ENCODE measurements around the gene CTAGE1.
"Not testable (repeated sequence)": the region's sequence is repeated elsewhere in the genome, so short reads cannot be mapped to it uniquely, and the experiment has no call there.

CTAGE1 gene

DNA sequence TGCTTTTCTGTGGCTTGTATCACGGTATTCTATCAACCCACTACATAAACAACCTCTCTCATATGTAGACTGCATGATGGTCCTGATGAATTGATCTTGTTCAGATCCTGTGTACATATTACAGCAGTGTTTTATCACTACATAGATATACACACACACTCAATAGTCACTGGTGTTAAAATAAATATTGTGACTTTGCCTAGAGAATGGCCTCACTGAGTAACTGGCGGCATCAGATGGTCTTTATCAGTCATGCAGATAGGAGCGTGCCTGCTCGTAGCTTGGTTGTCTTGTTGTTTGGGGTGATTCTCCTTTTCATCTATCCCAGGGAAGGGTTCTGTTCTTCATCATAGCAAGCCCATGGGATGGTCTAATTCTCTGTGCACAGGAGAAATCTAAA, 18.4 kb upstream of the CTAGE1 start:
- DNase-seq (ENCODE audit: low spot score): no peak

- DNase-seq (ENCODE audit: low spot score): no peak
Observed at GRCh38 chr18:22434973-22435608, 17.4 kb upstream of the CTAGE1 start.

DNA sequence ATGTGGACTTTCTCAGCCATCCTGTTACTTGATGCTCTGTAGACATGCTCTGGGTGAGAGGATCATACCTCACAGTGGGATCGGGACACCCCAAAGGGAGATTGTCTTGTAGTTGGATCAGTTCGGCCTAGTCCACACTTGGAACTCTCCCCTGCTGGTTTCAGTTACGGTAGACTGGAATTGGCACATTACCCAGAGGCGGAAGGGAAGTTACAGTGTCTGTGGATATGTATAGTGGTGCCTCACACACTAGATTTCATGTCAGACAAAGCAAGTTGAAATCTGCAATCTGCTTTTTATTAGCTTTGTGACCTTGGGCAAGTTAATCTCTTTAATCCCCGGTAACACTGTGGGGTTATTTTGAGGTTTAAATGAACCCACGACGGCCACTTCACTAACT, 16.2 kb upstream of the CTAGE1 start:
- no peak for DNase-seq (ENCODE audit: low spot score)

- DNase-seq (ENCODE audit: low spot score): no peak
Observed at GRCh38 chr18:22432657-22433137, 15.0 kb upstream of the CTAGE1 start.

- no peak for DNase-seq (ENCODE audit: low spot score)
Observed at GRCh38 chr18:22429564-22429963, 11.8 kb upstream of the CTAGE1 start.

GRCh38 chr18:22428672-22429071, 11.0 kb upstream of the CTAGE1 start:
- no peak for DNase-seq (ENCODE audit: low spot score)

DNA sequence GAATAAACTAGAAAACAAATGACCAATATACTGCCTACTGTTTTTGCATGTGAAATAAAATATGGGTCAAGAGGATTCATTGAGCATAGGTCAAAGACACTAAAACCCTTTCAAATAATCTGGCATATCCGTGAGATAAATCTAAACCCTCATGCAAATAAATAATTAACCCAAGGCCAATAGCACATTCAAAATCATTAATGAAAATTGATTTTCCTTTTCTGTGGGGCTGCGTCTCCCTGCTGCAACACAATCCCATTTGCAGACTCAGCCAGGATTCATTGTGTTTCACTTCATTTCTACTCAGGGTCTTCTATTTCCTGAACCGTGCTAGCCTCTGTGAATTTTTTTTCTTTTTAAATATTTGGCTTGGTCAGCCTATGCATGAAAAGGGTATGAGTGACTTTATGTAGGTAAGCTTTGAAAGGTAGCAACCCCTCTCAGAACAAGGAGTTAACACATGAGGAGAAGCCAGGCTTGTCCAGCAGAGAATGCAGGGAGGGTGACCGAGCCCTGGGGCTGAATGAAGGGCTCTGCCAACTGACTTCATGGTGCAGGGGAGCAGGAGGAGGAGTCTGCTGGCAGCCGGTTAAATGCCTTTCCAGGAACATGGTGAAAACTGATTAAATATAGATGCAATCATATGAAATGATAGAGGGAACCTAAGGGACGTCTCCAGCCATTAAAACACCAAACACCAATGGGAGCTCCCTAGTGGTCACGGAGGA, 10.3 kb upstream of the CTAGE1 start:
- no peak for DNase-seq (ENCODE audit: low spot score)

DNA sequence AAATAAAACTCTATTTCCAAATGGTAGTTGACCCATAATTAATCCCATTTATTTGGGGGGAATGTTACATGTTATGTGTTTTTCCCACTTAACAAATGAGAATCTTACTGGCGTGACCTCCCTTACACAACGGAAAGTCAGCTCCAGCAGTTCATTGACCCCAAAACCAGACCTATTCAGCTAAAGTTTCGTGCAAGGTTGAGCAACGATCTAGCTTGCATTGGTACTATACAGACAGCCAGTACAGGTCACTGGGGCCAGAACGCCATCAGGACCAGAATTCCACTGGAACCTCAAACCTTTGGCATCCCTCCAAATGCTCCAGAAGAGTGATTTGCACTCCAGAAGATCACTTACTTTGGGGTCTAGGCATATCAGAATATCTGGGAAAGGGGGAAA, 6.8 kb upstream of the CTAGE1 start:
- no peak for DNase-seq (ENCODE audit: low spot score)

GRCh38 chr18:22423878-22424564, 6.3 kb upstream of the CTAGE1 start:
- no peak for DNase-seq (ENCODE audit: low spot score)

GRCh38 chr18:22422909-22423548, 5.3 kb upstream of the CTAGE1 start:
- DNase-seq (ENCODE audit: low spot score): no peak

DNA sequence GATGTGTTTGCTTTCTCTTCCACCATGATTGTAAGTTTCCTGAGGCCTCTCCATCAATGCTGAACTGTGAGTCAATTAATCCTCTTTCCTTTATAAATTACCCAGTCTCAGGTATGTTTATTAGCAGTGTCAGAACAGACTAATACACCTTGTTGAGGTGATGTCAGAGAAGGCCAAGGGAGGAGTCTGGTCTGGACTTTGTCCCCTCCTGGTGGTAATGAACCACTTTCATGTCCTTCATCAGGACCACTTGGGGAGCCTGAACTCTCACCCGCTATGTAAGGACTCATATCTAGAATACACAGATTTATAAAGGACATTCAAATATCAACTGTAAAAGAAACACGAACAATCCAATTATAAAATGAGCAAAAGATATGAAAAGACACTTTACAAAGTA, 2.9 kb upstream of the CTAGE1 start:
- DNase-seq (ENCODE audit: low spot score): no peak

DNA sequence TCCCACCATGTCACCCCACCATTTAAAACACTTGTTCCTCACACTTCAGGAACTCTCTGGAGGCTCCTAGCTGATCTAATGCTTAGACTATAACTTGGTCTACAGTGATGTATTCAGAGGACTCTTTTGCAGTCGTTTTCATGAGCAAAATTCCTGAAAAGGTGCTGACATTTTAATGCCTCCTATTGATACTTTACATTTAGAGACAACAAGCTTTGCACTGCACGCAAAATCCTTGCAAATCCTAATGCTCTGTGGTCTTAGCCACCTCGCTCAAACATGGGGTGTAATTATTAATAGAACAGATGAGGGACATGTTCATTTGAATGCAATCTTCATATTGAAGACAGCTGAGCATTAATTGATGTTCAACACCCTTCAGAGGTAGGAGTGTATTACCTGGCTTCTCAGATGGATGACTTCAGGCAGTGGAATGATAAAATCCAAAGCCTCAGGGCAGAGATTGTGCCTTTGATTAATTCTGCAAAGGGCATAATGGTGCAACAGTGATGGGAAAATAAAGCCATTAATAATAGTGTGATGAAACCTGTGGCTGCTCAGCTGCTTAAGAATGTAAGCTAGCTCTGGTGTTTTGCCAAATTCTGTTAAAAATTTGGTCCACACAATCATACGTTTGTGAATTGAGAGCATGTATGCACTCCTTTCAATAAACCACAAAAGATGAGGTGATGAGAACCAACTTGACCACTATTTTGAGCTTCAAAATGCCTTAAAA, 5.4 kb downstream of the CTAGE1 start:
- DNase-seq (ENCODE audit: low spot score): no peak

DNA sequence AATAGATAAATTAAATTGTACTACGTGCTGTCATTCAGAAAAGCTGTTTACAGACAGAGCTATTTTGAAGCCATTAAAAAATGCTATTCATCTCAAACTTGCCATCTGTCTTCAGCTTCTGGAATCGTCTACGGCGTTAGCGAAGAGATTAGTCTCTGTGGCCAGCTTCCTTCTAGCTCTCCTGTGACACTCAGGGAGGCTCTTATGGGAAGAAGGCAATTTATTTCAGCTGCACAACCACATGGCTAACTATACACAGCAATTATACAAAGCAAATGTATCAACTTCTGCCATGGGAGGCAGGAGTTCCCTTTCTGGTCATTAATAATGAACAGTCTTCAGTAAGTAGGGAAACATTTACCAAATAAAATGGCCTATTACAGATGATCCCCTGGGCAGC, 6.3 kb downstream of the CTAGE1 start:
- no peak for DNase-seq (ENCODE audit: low spot score)

GRCh38 chr18:22410126-22410525, 7.6 kb downstream of the CTAGE1 start:
- DNase-seq (ENCODE audit: low spot score): no peak

- DNase-seq (ENCODE audit: low spot score): no peak
Observed at GRCh38 chr18:22409445-22409844, 8.3 kb downstream of the CTAGE1 start.

- DNase-seq (ENCODE audit: low spot score): no peak
Observed at GRCh38 chr18:22408059-22408458, 9.7 kb downstream of the CTAGE1 start.

GRCh38 chr18:22405142-22405541, 12.6 kb downstream of the CTAGE1 start:
- DNase-seq (ENCODE audit: low spot score): no peak

DNA sequence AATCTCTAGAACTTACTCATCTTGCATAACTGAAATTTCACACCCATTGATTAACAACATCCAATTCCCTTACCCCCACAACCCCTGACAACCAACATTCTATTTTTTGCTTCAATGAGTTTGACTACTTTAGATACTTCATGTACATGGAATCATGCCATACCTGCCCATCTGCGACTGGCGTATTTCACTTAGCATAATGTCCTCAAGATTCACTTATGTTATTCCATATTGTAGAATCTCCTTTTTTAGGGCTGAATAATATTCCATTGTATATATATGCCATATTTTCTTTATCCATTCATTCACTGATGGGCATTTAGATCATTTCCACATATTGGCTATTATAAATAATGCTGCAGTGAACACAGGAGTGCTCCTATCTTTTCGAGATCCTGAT, 13.8 kb downstream of the CTAGE1 start:
- no peak for DNase-seq (ENCODE audit: low spot score)

- no peak for DNase-seq (ENCODE audit: low spot score)
Observed at GRCh38 chr18:22399949-22400348, 17.8 kb downstream of the CTAGE1 start.

GRCh38 chr18:22398464-22398863, 19.3 kb downstream of the CTAGE1 start:
- DNase-seq (ENCODE audit: low spot score): no peak

GRCh38 chr18:22394428-22394827, 23.3 kb downstream of the CTAGE1 start:
- DNase-seq (ENCODE audit: low spot score): no peak

GRCh38 chr18:22393164-22393563, 24.6 kb downstream of the CTAGE1 start:
- not testable (repeated sequence) for DNase-seq (ENCODE audit: low spot score)
